IMR-90 (cell line): Measurements from ENCODE around the gene KIF6. TPM values are rescaled to one million over a fixed set of nuclear protein-coding genes. Genes with fewer than 3 reads are reported as not detected.

Experiments used
- ATAC-seq: fragments of 200-7000 bp; cut with Tn5 transposase; 2 replicates; pipeline ENCODE4 v1.9.1; 2020; ENCODE audit warnings: low read depth, mild to moderate bottlenecking, moderate library complexity
- BruUV-seq: library from RNA; stranded (reverse); fragments of 400-500 nt; replicated peaks from 2 replicates; lab custom pipeline; 2021; lab: Mats Ljungman, UMichigan
- CTCF ChIA-PET: fragments of 300-600 bp; formaldehyde crosslinking; extraction: SDS; loops from one replicate; lab custom pipeline; 2021; ENCODE audit warnings: antibody characterized with exemption; lab: Yijun Ruan, JAX
- POLR2A ChIA-PET: fragments of 300-600 bp; sonication (Branson Sonifier 250); formaldehyde crosslinking; loops from one replicate; lab custom pipeline; 2022; ENCODE audit warnings: antibody characterized with exemption; ENCODE audit not compliant: unreplicated experiment; lab: Charles Lee
- DNase-seq: peaks from one replicate; pipeline ENCODE4 v3.0.0; 2013
- H2AFZ ChIP-seq: replicated peaks from 2 replicates; pipeline ENCODE3; 2013; ENCODE audit warnings: low read length, mild to moderate bottlenecking; ENCODE audit not compliant: poor library complexity
- H2AK5ac ChIP-seq: 2 replicates; pipeline ENCODE4 v1.6.1; 2013; ENCODE audit warnings: low read depth, low read length, inconsistent platforms
- H2AK9ac ChIP-seq: replicated peaks from 2 replicates; pipeline ENCODE3; 2013; ENCODE audit warnings: mild to moderate bottlenecking, low read depth, low read length, moderate library complexity; ENCODE audit not compliant: poor library complexity
- H2BK120ac ChIP-seq: 2 replicates; pipeline ENCODE4 v1.6.1; 2013; ENCODE audit warnings: low read depth, low read length, inconsistent platforms
- H2BK15ac ChIP-seq: 3 replicates; pipeline ENCODE4 v1.6.1; 2013; ENCODE audit warnings: low read depth, low read length, inconsistent platforms
- H2BK20ac ChIP-seq: 2 replicates; pipeline ENCODE4 v1.6.1; 2013; ENCODE audit warnings: low read depth, mild to moderate bottlenecking, inconsistent platforms, low read length, moderate library complexity
- H2BK5ac ChIP-seq: 2 replicates; pipeline ENCODE4 v1.6.1; 2013; ENCODE audit warnings: mild to moderate bottlenecking, low read depth, low read length, inconsistent platforms; ENCODE audit not compliant: poor library complexity, severe bottlenecking
- H3K14ac ChIP-seq: replicated peaks from 2 replicates; pipeline ENCODE4 v1.6.1; 2013; ENCODE audit warnings: low read depth, low read length, inconsistent platforms
- H3K18ac ChIP-seq: 2 replicates; pipeline ENCODE4 v1.6.1; 2013; ENCODE audit warnings: low read depth, low read length, control low read depth
- H3K23ac ChIP-seq: 2 replicates; pipeline ENCODE4 v1.6.1; 2013; ENCODE audit warnings: low read depth, low read length, inconsistent platforms
- H3K27ac ChIP-seq: 2 replicates; pipeline ENCODE4 v1.5.1; 2013; ENCODE audit warnings: mild to moderate bottlenecking, control low read depth, low read length; ENCODE audit not compliant: insufficient read depth
- H3K27me3 ChIP-seq: 2 replicates; pipeline ENCODE4 v1.6.1; 2013; ENCODE audit warnings: low read length; ENCODE audit not compliant: control insufficient read depth, insufficient read depth
- H3K36me3 ChIP-seq: 2 replicates; pipeline ENCODE4 v1.6.1; 2013; ENCODE audit warnings: low read length, mixed read lengths; ENCODE audit not compliant: control insufficient read depth, insufficient read depth
- H3K4ac ChIP-seq: 2 replicates; pipeline ENCODE4 v1.6.1; 2013; ENCODE audit warnings: low read depth, low read length, inconsistent platforms
- H3K4me1 ChIP-seq: 2 replicates; pipeline ENCODE4 v1.6.1; 2013; ENCODE audit warnings: low read length, mixed read lengths; ENCODE audit not compliant: control insufficient read depth, insufficient read depth
- H3K4me2 ChIP-seq: 2 replicates; pipeline ENCODE4 v1.6.1; 2013; ENCODE audit warnings: low read depth, mild to moderate bottlenecking, control low read depth, low read length, moderate library complexity
- H3K4me3 ChIP-seq: 2 replicates; pipeline ENCODE4 v1.5.1; 2013; ENCODE audit warnings: low read depth, mild to moderate bottlenecking, control low read depth, low read length, moderate library complexity; ENCODE audit not compliant: insufficient read depth
- H3K56ac ChIP-seq: 2 replicates; pipeline ENCODE4 v1.6.1; 2013; ENCODE audit warnings: low read length, inconsistent platforms; ENCODE audit not compliant: insufficient read depth; ENCODE audit errors: extremely low read depth
- H3K79me1 ChIP-seq, 2 experiments: 2 replicates each; pipeline ENCODE4 v1.6.1; 2013; ENCODE audit warnings: low read length in 2 of 2, inconsistent platforms in 1 of 2, low read depth in 1 of 2
- H3K9ac ChIP-seq: 2 replicates; pipeline ENCODE4 v1.6.1; 2013; ENCODE audit warnings: low read depth, low read length, control low read depth
- H3K9me1 ChIP-seq: 2 replicates; pipeline ENCODE4 v1.6.1; 2013; ENCODE audit warnings: low read length, inconsistent platforms; ENCODE audit not compliant: insufficient read depth
- H3K9me3 ChIP-seq: 2 replicates; pipeline ENCODE4 v1.6.1; 2013; ENCODE audit warnings: low read length; ENCODE audit not compliant: control insufficient read depth, insufficient read depth
- H4K20me1 ChIP-seq: 2 replicates; pipeline ENCODE4 v1.6.1; 2013; ENCODE audit warnings: low read length, inconsistent platforms; ENCODE audit not compliant: insufficient read depth
- H4K5ac ChIP-seq: 2 replicates; pipeline ENCODE4 v1.6.1; 2013; ENCODE audit warnings: mild to moderate bottlenecking, low read depth, low read length, control low read depth
- H4K8ac ChIP-seq, 2 experiments: 2 replicates each; pipeline ENCODE4 v1.6.1; 2013; ENCODE audit warnings: low read depth in 2 of 2, low read length in 2 of 2, control low read depth in 1 of 2, inconsistent platforms in 1 of 2
- H4K91ac ChIP-seq: 2 replicates; pipeline ENCODE4 v1.6.1; 2013; ENCODE audit warnings: low read depth, low read length, inconsistent platforms; ENCODE audit not compliant: insufficient read depth
- BHLHE40 ChIP-seq: fragments of 150-350 bp; IDR thresholded peaks from 2 replicates; pipeline ENCODE4 v1.6.1; 2016; ENCODE audit warnings: mild to moderate bottlenecking, low read depth, low read length
- CEBPB ChIP-seq: IDR thresholded peaks from 2 replicates; pipeline ENCODE4 v1.6.1; 2012; ENCODE audit warnings: low read depth, low read length, improper control_type of control experiment
- CHD1 ChIP-seq: IDR thresholded peaks from 2 replicates; pipeline ENCODE4 v1.6.1; 2012; ENCODE audit warnings: low read depth, low read length, improper control_type of control experiment
- CTCF ChIP-seq: conservative IDR thresholded peaks from 2 replicates; pipeline ENCODE4 v1.5.1; 2012; ENCODE audit warnings: mild to moderate bottlenecking, low read depth, low read length, improper control_type of control experiment
- ELK1 ChIP-seq: fragments of 150-350 bp; IDR thresholded peaks from 2 replicates; pipeline ENCODE4 v1.6.1; 2016; ENCODE audit warnings: low read depth, mild to moderate bottlenecking, low read length, moderate library complexity, borderline replicate concordance
- FOS ChIP-seq: fragments of 150-350 bp; IDR thresholded peaks from 2 replicates; pipeline ENCODE4 v1.6.1; 2016; ENCODE audit warnings: low read depth, low read length
- MAFK ChIP-seq: IDR thresholded peaks from 2 replicates; pipeline ENCODE4 v1.6.1; 2012; ENCODE audit warnings: low read depth, low read length, improper control_type of control experiment
- MAZ ChIP-seq: IDR thresholded peaks from 2 replicates; pipeline ENCODE4 v1.6.1; 2012; ENCODE audit warnings: low read depth, mild to moderate bottlenecking, low read length, improper control_type of control experiment, moderate library complexity, borderline replicate concordance
- MXI1 ChIP-seq: IDR thresholded peaks from 2 replicates; pipeline ENCODE4 v1.6.1; 2012; ENCODE audit warnings: low read depth, mild to moderate bottlenecking, low read length, moderate library complexity, borderline replicate concordance
- NFE2L2 ChIP-seq: fragments of 150-350 bp; IDR thresholded peaks from 2 replicates; pipeline ENCODE4 v1.6.1; 2016; ENCODE audit warnings: low read depth, mild to moderate bottlenecking, low read length
- POLR2A ChIP-seq: IDR thresholded peaks from 2 replicates; pipeline ENCODE4 v1.6.1; 2012; ENCODE audit warnings: mild to moderate bottlenecking, low read depth, low read length
- RAD21 ChIP-seq: IDR thresholded peaks from 2 replicates; pipeline ENCODE4 v1.6.1; 2012; ENCODE audit warnings: low read length, improper control_type of control experiment
- RCOR1 ChIP-seq: IDR thresholded peaks from 2 replicates; pipeline ENCODE4 v1.6.1; 2012; ENCODE audit warnings: mild to moderate bottlenecking, low read length, improper control_type of control experiment; ENCODE audit not compliant: insufficient replicate concordance
- RFX5 ChIP-seq: IDR thresholded peaks from 2 replicates; pipeline ENCODE4 v1.8.0; 2012; ENCODE audit warnings: low read depth, mild to moderate bottlenecking, low read length, moderate library complexity
- SMC3 ChIP-seq: fragments of 150-350 bp; IDR thresholded peaks from 2 replicates; pipeline ENCODE4 v1.6.1; 2016; ENCODE audit warnings: low read depth, mild to moderate bottlenecking, antibody characterized with exemption, low read length, moderate library complexity
- WGBS, 2 experiments: methylation state at CpG; one replicate each; pipeline versions ENCODE4 v1.1.5 to v1.1.7; 2013; ENCODE audit warnings: missing lambda C conversion rate in 2 of 2; ENCODE audit not compliant: insufficient read length in 1 of 2; ENCODE audit errors: extremely low coverage in 2 of 2; 5-methylcytosine and 5-hydroxymethylcytosine counted together
- dilution Hi-C: fragments of 300-500 bp; cut with HindIII; formaldehyde crosslinking; loops from one replicate; pipeline ENCODE4 v1.14.3; 2018; ENCODE audit warnings: low sequenced_read_pairs; ENCODE audit not compliant: unreplicated experiment
- in situ Hi-C: fragments of 300-500 bp; cut with MboI; formaldehyde crosslinking; loops from 3 replicates; pipeline ENCODE4 v1.14.3; 2019; ENCODE audit warnings: low sequenced_read_pairs, inconsistent platforms, mixed read lengths
- intact Hi-C: fragments of 100-400 bp; cut with micrococcal nuclease; formaldehyde crosslinking; loops from 2 replicates; pipeline ENCODE4 v1.10.0; 2022
- polyA plus RNA-seq, 3 experiments: library from polyadenylated mRNA; depleted of rRNA; stranded (reverse); fragments of >200 nt; gene quantifications; 2 replicates each; pipeline ENCODE4 v1.2.3, GENCODE V29; 2012; ENCODE audit warnings: low replicate concordance in 1 of 3
- total RNA-seq: library from RNA; depleted of rRNA; stranded (reverse); fragments of >200 nt; gene quantifications from 2 replicates; pipeline ENCODE4 v1.2.3, GENCODE V29; 2012
- TF ChIP-seq, protein P1 (sequence below): fragments of 150-350 bp; IDR thresholded peaks from 2 replicates; pipeline ENCODE4 v1.6.1; 2017; ENCODE audit warnings: mild to moderate bottlenecking, antibody characterized with exemption, low read length, low read depth

Gene KIF6
- total and polyA plus RNA-seq, 2 of the 4 experiments (the other 2 are of a cell fraction): under 0.01 to 0.10 TPM

DNA sequence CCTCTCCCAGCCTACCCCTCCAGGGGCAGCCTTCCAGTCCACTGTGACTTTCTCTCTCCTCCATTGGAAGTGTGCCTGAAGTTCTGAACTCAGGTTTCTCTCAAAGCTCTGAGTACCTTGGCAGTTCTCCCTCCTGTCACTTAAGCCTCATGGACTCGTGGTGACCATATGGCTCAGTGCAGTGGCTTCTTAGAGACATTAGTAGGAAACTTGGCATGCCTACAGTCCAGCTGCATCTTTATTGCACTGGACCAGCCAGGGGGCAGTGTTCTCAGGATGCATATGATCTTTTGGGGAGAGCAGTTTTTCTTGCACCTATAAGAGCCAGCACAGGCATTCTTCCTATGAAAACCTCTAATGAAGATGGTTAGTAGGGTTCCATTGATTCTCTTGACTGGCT lies 355.2 kb downstream of the KIF6 start:
- Histone ChIP-seq H2BK120ac (no peak overlapping the region), H3K4ac (no peak overlapping the region), H3K27me3 (no peaks in the 10 kb centered on the region), H3K9me3 (no peaks in the 10 kb centered on the region), H4K20me1 (no peaks in the 10 kb centered on the region), H3K9me1 (no peaks in the 10 kb centered on the region), H4K8ac (no peak overlapping the region), H2AFZ (no peak overlapping the region), H3K56ac (no peak overlapping the region), H4K91ac (no peak overlapping the region), H3K27ac (no peak overlapping the region), H3K4me2 (no peak overlapping the region), H2BK5ac (no peak overlapping the region), H3K18ac (no peak overlapping the region), H3K4me1 (no peaks in the 10 kb centered on the region; the same call in 1 of the 2 replicates), H3K9ac (no peak overlapping the region), H3K23ac (no peak overlapping the region), H2BK15ac (no peak overlapping the region), H2AK5ac (no peak overlapping the region), H2BK20ac (no peak overlapping the region), H2AK9ac (no peak overlapping the region), H3K79me1 (no peaks in the 10 kb centered on the region), H4K5ac (no peak overlapping the region), H3K36me3 (no peaks in the 10 kb centered on the region), H3K4me3 (no peak overlapping the region), H3K14ac (no peak overlapping the region)
- in situ Hi-C loops (loop anchor here (10.0 to 25.0 kb wide), 3 partner anchors 515 to 1667 kb away; partner anchors contain the start of genes TSPO2 and UNC5CL), intact Hi-C loops (no loop called here), dilution Hi-C loops (no loop called here)
- DNase-seq (no peak), ATAC-seq (no peak)
- no TSS peak for BruUV-seq
- CTCF ChIA-PET: no interaction called here
- no CpG with 5 or more reads among the region's 1 CpG for WGBS, 2 experiments
- POLR2A ChIA-PET: no interaction called here
- TF ChIP-seq RCOR1: no peak
- TF ChIP-seq BHLHE40: no peak
- no peak for TF ChIP-seq NFE2L2
- no peak for TF ChIP-seq FOS
- TF ChIP-seq MAZ: no peak
- TF ChIP-seq CEBPB: no peak
- no peak for TF ChIP-seq RAD21
- TF ChIP-seq CTCF: no peak
- TF ChIP-seq, protein P1, sequence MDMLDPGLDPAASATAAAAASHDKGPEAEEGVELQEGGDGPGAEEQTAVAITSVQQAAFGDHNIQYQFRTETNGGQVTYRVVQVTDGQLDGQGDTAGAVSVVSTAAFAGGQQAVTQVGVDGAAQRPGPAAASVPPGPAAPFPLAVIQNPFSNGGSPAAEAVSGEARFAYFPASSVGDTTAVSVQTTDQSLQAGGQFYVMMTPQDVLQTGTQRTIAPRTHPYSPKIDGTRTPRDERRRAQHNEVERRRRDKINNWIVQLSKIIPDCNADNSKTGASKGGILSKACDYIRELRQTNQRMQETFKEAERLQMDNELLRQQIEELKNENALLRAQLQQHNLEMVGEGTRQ: no peak
- TF ChIP-seq RFX5: no peak
- no peak for TF ChIP-seq MXI1
- TF ChIP-seq ELK1: no peak
- TF ChIP-seq CHD1: no peak
- no peak for TF ChIP-seq POLR2A
- no peak for TF ChIP-seq MAFK
- no peak for TF ChIP-seq SMC3
